Measurements from ENCODE around the gene BLVRB. TPM values are rescaled to one million over a fixed set of nuclear protein-coding genes. Genes with fewer than 3 reads are reported as not detected.

The BLVRB gene
- total and polyA plus RNA-seq, 2 of the 8 experiments (the other 6 are each of a cell fraction or from before 2014, with no cell fraction given) = 28.7 to 182 TPM

- 92% methylated on average over 4 of the region's 4 CpGs; no CpG with 5 or more reads in 1 of the 2 experiments for WGBS, 2 experiments (ENCODE audit: extremely low coverage in 1 of 2, insufficient coverage in 1 of 2, insufficient read length in 1 of 2, insufficient replicate concordance in 2 of 2, low coverage in 1 of 2, low lambda C conversion rate in 2 of 2, missing lambda C conversion rate in 1 of 2)
- H3K23ac ChIP-seq (ENCODE audit: insufficient read length) = no peak overlapping the region
- TF ChIP-seq CHD1 (IDR thresholded peaks at IDR 0.05; ENCODE audit: low read depth, low read length) = no peak
- no peak for TF ChIP-seq RAD21 (IDR thresholded peaks at IDR 0.05 in 1 of 2, conservative IDR thresholded peaks at IDR 0.05 in 1 of 2; ENCODE audit: low read depth in 2 of 2, low read length in 2 of 2)
- TF ChIP-seq, protein P1, sequence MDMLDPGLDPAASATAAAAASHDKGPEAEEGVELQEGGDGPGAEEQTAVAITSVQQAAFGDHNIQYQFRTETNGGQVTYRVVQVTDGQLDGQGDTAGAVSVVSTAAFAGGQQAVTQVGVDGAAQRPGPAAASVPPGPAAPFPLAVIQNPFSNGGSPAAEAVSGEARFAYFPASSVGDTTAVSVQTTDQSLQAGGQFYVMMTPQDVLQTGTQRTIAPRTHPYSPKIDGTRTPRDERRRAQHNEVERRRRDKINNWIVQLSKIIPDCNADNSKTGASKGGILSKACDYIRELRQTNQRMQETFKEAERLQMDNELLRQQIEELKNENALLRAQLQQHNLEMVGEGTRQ (IDR thresholded peaks at IDR 0.05; ENCODE audit: low read length) = no peak
- no peak for TF ChIP-seq JUND (IDR thresholded peaks at IDR 0.05; ENCODE audit: low read length)
- TF ChIP-seq, protein P2, sequence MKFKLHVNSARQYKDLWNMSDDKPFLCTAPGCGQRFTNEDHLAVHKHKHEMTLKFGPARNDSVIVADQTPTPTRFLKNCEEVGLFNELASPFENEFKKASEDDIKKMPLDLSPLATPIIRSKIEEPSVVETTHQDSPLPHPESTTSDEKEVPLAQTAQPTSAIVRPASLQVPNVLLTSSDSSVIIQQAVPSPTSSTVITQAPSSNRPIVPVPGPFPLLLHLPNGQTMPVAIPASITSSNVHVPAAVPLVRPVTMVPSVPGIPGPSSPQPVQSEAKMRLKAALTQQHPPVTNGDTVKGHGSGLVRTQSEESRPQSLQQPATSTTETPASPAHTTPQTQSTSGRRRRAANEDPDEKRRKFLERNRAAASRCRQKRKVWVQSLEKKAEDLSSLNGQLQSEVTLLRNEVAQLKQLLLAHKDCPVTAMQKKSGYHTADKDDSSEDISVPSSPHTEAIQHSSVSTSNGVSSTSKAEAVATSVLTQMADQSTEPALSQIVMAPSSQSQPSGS (IDR thresholded peaks at IDR 0.05; ENCODE audit: low read length) = no peak
These were observed 16.0 kb downstream of the BLVRB start for GRCh38 chr19:40449506-40449905.

More at GRCh38 chr19:40449506-40449905, 16.0 kb downstream of the BLVRB start:
- DNase-seq (ENCODE audit: low read depth in 1 of 2, low spot score in 2 of 2) = no peak
- H2BK120ac ChIP-seq (replicated peaks; ENCODE audit: low read depth, low read length) = no peak overlapping the region
- no peak overlapping the region for H3K14ac ChIP-seq (ENCODE audit: insufficient read length)
- H4K5ac ChIP-seq (ENCODE audit: insufficient read length, low read depth, low read length) = no peak overlapping the region
- no peak overlapping the region for H2AK5ac ChIP-seq (ENCODE audit: low read depth, low read length)
- H3K23me2 ChIP-seq (ENCODE audit: low read depth, low read length) = peaks cover 1% of the 10 kb centered on the region; the same call in 1 of the 2 replicates
- no peak overlapping the region for H4K8ac ChIP-seq (ENCODE audit: extremely low read depth, insufficient read depth, low read length)
- H3K4me1 ChIP-seq (replicated peaks in 1 of 4; ENCODE audit: control insufficient read depth in 3 of 4, insufficient read depth in 4 of 4, low read length in 3 of 4) = peaks cover 3 to 6% (median 4%) of the 10 kb centered on the region in 4 experiments; a peak in 4 of 7 replicates
- H2BK5ac ChIP-seq (ENCODE audit: low read depth, low read length) = no peak overlapping the region
- CTCF ChIA-PET (ENCODE audit: partially characterized antibody) = interaction anchor here (6.2 kb wide), 1 partner anchor 14 kb away, joined by 49 read pairs; the partner anchor contains the start of gene BLVRB
- H3K36me3 ChIP-seq (ENCODE audit: control insufficient read depth in 2 of 4, insufficient read depth in 4 of 4, low read length in 3 of 4) = no peaks in the 10 kb centered on the region; a peak in 2 of 8 replicates
- no peak overlapping the region for H3K18ac ChIP-seq (ENCODE audit: extremely low read depth, low read length)
- no peak overlapping the region for H4K91ac ChIP-seq (replicated peaks; ENCODE audit: insufficient read length, low read length)
- H3K27ac ChIP-seq (ENCODE audit: low read depth, low read length) = no peak overlapping the region
- no peaks in the 10 kb centered on the region for H3K27me3 ChIP-seq (replicated peaks in 1 of 4; ENCODE audit: control insufficient read depth in 3 of 4, extremely low read depth in 1 of 4, insufficient read depth in 3 of 4, low read length in 3 of 4)
- H3K79me2 ChIP-seq (ENCODE audit: control insufficient read depth in 1 of 2, insufficient read depth in 2 of 2, low read length in 2 of 2) = no peaks in the 10 kb centered on the region
- no peak for FAIRE-seq
- no peaks in the 10 kb centered on the region for H3K9me3 ChIP-seq (ENCODE audit: insufficient read depth in 2 of 2, low read depth in 1 of 2, low read length in 1 of 2)
- no peaks in the 10 kb centered on the region for H3K79me1 ChIP-seq (ENCODE audit: low read depth, low read length)
- no peak overlapping the region for H3K9ac ChIP-seq (replicated peaks in 1 of 4; ENCODE audit: extremely low read depth in 1 of 4, low read depth in 3 of 4, low read length in 3 of 4)
- H2BK12ac ChIP-seq (ENCODE audit: low read depth, low read length) = no peak overlapping the region
- H2BK15ac ChIP-seq (ENCODE audit: low read length) = no peak overlapping the region
- H3K56ac ChIP-seq (replicated peaks; ENCODE audit: insufficient read length, low read depth, low read length) = no peak overlapping the region
- no peaks in the 10 kb centered on the region for H4K20me1 ChIP-seq (replicated peaks in 1 of 2; ENCODE audit: control insufficient read depth in 1 of 2, insufficient read depth in 2 of 2, low read length in 2 of 2)
- H2BK20ac ChIP-seq (ENCODE audit: low read length) = no peak overlapping the region
- no peak overlapping the region for H3K4me2 ChIP-seq (ENCODE audit: insufficient read depth in 1 of 2, low read depth in 2 of 2, low read length in 2 of 2)
- H3K4me3 ChIP-seq (ENCODE audit: extremely low read depth in 1 of 4, insufficient read depth in 2 of 4, low read depth in 3 of 4, low read length in 4 of 4) = no peak overlapping the region
- POLR2A ChIA-PET (ENCODE audit: partially characterized antibody) = no interaction called here
- H3K4ac ChIP-seq (replicated peaks; ENCODE audit: insufficient read length, low read depth, low read length) = no peak overlapping the region
- H2AFZ ChIP-seq (ENCODE audit: low read length) = no peak overlapping the region

Measured in H1 (cell line).